ENCODE measurements around the gene NPAS3.

DNA sequence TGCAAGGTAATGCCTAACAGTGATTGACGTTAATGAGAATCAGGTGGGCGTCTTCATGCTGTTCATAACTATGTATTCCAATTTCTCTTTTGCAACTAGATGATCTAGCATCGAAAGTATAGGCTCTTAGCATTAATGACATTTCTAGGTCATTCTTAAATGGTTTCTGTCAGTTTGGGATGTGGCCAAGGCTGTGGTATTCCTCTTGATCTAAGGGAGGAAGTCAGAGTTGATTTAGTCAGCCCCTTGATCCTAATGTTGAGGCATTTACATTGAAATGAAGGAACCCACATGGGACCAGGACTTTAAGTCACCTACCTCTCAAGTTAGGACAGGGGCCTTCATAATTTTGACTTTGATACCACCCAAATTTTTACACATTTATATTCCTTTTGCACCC lies 448.1 kb downstream of the NPAS3 start:
- no peak for TF ChIP-seq CTCF (IDR thresholded peaks at IDR 0.05 in 8 of 11, conservative IDR thresholded peaks at IDR 0.05 in 3 of 11)
- no peak for TF ChIP-seq POLR2A (IDR thresholded peaks at IDR 0.05)
